Testis (tissue), 3 donors: Measurements from ENCODE around the gene TMED5. TPM values are rescaled to one million over a fixed set of nuclear protein-coding genes. Genes with fewer than 3 reads are reported as not detected.
"Not testable (repeated sequence)": the region's sequence is repeated elsewhere in the genome, so short reads cannot be mapped to it uniquely, and the experiment has no call there.

ENCODE experiments used
- DNase-seq: peaks from one replicate; pipeline ENCODE4 v3.0.0-alpha.2; 2019
- H3K27ac ChIP-seq, 2 donors: fragments of 200-600 bp; sonication (generic); one replicate each; pipeline ENCODE4 v1.5.1; 2019
- H3K27me3 ChIP-seq: fragments of 200-600 bp; sonication (generic); one replicate; pipeline ENCODE4 v1.5.1; 2019
- H3K36me3 ChIP-seq: fragments of 200-600 bp; sonication (generic); one replicate; pipeline ENCODE4 v1.5.1; 2017; ENCODE audit warnings: low read depth; ENCODE audit errors: missing control alignments
- H3K4me1 ChIP-seq: fragments of 200-600 bp; sonication (generic); one replicate; pipeline ENCODE4 v1.5.1; 2019
- H3K4me3 ChIP-seq, 2 donors: fragments of 200-600 bp; sonication (generic); one replicate each; pipeline ENCODE4 v1.5.1; 2017 to 2019
- H3K9me3 ChIP-seq: fragments of 200-600 bp; sonication (generic); one replicate; pipeline ENCODE4 v1.5.1; 2017
- POLR2A ChIP-seq: fragments of 450-650 bp; IDR thresholded peaks from one replicate; pipeline ENCODE4 v1.6.1; 2017; ENCODE audit warnings: antibody characterized with exemption, mild to moderate bottlenecking, moderate library complexity
- WGBS, 2 donors: methylation state at CpG; one replicate each; pipeline ENCODE4 v1.1.5; 2018; 5-methylcytosine and 5-hydroxymethylcytosine counted together
- intact Hi-C: fragments of 100-400 bp; cut with DNase I; formaldehyde crosslinking; loops from one replicate; pipeline ENCODE4 v1.15.1; 2023; ENCODE audit warnings: low total_unique reads
- polyA plus RNA-seq: library from polyadenylated mRNA; stranded (reverse); fragments of 350-450 nt; fragmentation: Illumina TruSeq; extraction: RNeasy Lipid Tissue Mini Kit (QIAGEN cat#74804); gene quantifications from one replicate; pipeline ENCODE4 v1.2.3, GENCODE V29; 2014; ENCODE audit warnings: low read depth, low replicate concordance; ENCODE audit not compliant: insufficient read depth
- total RNA-seq, 2 donors: library from RNA; depleted of rRNA; stranded (reverse); fragments of >200 nt; gene quantifications; one replicate each; pipeline ENCODE4 v1.2.3, GENCODE V29; 2016
- TF ChIP-seq, protein P1 (sequence below), 3 experiments: fragments of 450-650 bp in 2 of 3; fragments of 200-600 bp in 1 of 3; sonication (generic) in 1 of 3; IDR thresholded peaks; one replicate each; pipeline ENCODE4 v1.5.1; 2016 to 2019; ENCODE audit warnings: antibody characterized with exemption in 3 of 3, mild to moderate bottlenecking in 2 of 3, moderate library complexity in 1 of 3

TMED5 gene
- total and polyA plus RNA-seq, 3 donors from 2014 or later, result 39.2 to 50.0 (median 48.1) TPM

DNA sequence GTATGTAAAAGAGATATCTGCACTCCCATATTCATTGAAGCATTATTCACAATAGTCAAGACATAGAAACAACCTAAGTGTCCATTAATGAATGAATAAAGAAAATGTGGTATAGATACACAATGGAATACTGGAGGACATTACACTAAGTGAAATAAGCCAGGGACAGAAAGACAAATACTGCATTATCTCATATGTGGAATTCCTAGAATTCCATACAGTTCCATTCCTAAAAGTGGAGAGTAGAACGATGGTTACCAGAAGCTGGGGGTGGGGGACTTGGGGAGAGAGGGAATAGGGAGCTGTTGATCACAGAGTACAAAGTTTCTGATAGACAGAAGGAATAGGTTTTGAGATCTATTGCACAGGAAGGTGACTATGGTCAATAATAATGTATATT, 7.4 kb downstream of the TMED5 start:
- 35 to 57% methylated on average over 1 of the region's 1 CpG for WGBS, 2 donors
- Histone ChIP-seq H3K27me3 (no peaks in the 10 kb centered on the region), H3K4me1 (no peaks in the 10 kb centered on the region), H3K4me3 (no peak overlapping the region), H3K36me3 (no peaks in the 10 kb centered on the region), H3K27ac (no peak overlapping the region), H3K9me3 (no peaks in the 10 kb centered on the region)
- no peak for DNase-seq
- no peak for TF ChIP-seq POLR2A
- TF ChIP-seq, protein P1, sequence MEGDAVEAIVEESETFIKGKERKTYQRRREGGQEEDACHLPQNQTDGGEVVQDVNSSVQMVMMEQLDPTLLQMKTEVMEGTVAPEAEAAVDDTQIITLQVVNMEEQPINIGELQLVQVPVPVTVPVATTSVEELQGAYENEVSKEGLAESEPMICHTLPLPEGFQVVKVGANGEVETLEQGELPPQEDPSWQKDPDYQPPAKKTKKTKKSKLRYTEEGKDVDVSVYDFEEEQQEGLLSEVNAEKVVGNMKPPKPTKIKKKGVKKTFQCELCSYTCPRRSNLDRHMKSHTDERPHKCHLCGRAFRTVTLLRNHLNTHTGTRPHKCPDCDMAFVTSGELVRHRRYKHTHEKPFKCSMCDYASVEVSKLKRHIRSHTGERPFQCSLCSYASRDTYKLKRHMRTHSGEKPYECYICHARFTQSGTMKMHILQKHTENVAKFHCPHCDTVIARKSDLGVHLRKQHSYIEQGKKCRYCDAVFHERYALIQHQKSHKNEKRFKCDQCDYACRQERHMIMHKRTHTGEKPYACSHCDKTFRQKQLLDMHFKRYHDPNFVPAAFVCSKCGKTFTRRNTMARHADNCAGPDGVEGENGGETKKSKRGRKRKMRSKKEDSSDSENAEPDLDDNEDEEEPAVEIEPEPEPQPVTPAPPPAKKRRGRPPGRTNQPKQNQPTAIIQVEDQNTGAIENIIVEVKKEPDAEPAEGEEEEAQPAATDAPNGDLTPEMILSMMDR (IDR thresholded peaks at IDR 0.05), result no peak
- intact Hi-C loops, result no loop called here

- no peak for TF ChIP-seq POLR2A
- TF ChIP-seq, protein P1 (IDR thresholded peaks at IDR 0.05), result no peak
- no peak for DNase-seq
- intact Hi-C loops, result no loop called here
- Histone ChIP-seq H3K36me3 (no peaks in the 10 kb centered on the region), H3K4me3 (no peak overlapping the region), H3K27ac (no peak overlapping the region), H3K4me1 (no peaks in the 10 kb centered on the region), H3K9me3 (no peaks in the 10 kb centered on the region), H3K27me3 (no peaks in the 10 kb centered on the region)
- WGBS, 2 donors, result 86 to 91% methylated on average over 1 of the region's 1 CpG
These were observed 8.6 kb downstream of the TMED5 start for GRCh38 chr1:93171549-93172034.

GRCh38 chr1:93170141-93170678, 10.0 kb downstream of the TMED5 start:
- intact Hi-C loops, DNase-seq, H3K9me3 ChIP-seq, H3K4me1 ChIP-seq, H3K27ac ChIP-seq, H3K27me3 ChIP-seq, H3K36me3 ChIP-seq: not testable (repeated sequence)
- peak overlapping the region in 1 of 2 donors; percentile 40 for H3K4me3 ChIP-seq
- WGBS, 2 donors, result 72 to 79% methylated on average over 10 to 31 of the region's 36 CpGs

- H3K27ac ChIP-seq, result no peak overlapping the region
- H3K36me3 ChIP-seq, result no peaks in the 10 kb centered on the region
- no peak overlapping the region for H3K4me3 ChIP-seq
- no peak for TF ChIP-seq POLR2A
- TF ChIP-seq, protein P1 (IDR thresholded peaks at IDR 0.05), result no peak
- intact Hi-C loops, result no loop called here
- DNase-seq, result no peak
- H3K27me3 ChIP-seq, result no peaks in the 10 kb centered on the region
- H3K4me1 ChIP-seq, result no peaks in the 10 kb centered on the region
- no peaks in the 10 kb centered on the region for H3K9me3 ChIP-seq
These were observed 13.2 kb downstream of the TMED5 start for GRCh38 chr1:93167006-93167405.

DNA sequence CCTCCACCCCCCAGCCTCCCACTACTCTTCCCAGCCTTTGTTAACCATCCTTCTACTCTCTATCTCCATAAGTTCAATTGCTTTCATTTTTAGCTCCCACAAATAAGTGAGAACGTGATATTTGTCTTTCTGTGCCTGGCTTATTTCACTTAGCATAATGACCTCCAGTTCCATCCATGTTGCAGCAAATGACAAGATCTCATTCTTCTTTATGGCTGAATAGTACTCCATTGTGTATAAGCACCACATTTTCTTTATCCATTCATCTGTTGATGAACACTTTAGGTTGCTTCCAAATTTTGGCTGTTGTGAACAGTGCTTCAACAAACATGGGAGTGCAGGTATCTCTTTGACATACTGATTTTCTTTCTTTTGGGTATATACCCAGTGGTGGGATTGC, 14.3 kb downstream of the TMED5 start:
- intact Hi-C loops, H3K4me1 ChIP-seq, H3K27me3 ChIP-seq, H3K36me3 ChIP-seq, DNase-seq, H3K27ac ChIP-seq, H3K9me3 ChIP-seq, H3K4me3 ChIP-seq: not testable (repeated sequence)
- 87 to 89% methylated on average over 1 of the region's 1 CpG for WGBS, 2 donors

GRCh38 chr1:93164816-93165215, 15.4 kb downstream of the TMED5 start:
- no peak for DNase-seq
- H3K27ac ChIP-seq, result no peak overlapping the region
- H3K4me3 ChIP-seq, result no peak overlapping the region
- H3K4me1 ChIP-seq, result no peaks in the 10 kb centered on the region
- TF ChIP-seq, protein P1 (IDR thresholded peaks at IDR 0.05), result no peak
- no peak for TF ChIP-seq POLR2A
- H3K9me3 ChIP-seq, result no peaks in the 10 kb centered on the region
- intact Hi-C loops, result no loop called here
- WGBS, 2 donors, result 77 to 96% methylated on average over 2 of the region's 2 CpGs
- no peaks in the 10 kb centered on the region for H3K36me3 ChIP-seq
- H3K27me3 ChIP-seq, result no peaks in the 10 kb centered on the region

DNA sequence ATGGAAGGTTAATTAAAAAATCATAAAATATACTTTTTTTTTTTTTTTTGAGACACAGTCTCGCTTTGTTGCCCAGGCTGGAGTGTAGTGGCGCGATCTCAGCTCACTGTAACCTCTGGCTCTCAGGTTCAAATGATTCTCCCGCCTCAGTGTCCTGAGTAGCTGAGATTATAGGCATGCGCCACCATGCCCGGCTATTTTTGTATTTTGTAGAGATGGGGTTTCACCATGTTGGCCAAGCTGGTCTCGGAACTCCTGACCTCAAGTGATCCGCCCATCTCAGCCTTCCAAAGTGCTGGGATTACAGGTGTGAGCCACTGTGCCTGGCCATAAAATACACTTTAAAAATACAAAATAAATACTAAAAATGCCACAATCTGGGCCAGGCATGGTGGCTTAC, 16.9 kb downstream of the TMED5 start:
- H3K9me3 ChIP-seq, H3K4me1 ChIP-seq, DNase-seq, H3K27me3 ChIP-seq, H3K36me3 ChIP-seq, H3K4me3 ChIP-seq, H3K27ac ChIP-seq, intact Hi-C loops: not testable (repeated sequence)
- WGBS, 2 donors, result 97 to 98% methylated on average over 8 of the region's 8 CpGs
